GM19452 (cell line): ENCODE results near the gene MKKS.

Source experiments
- ATAC-seq: cut with Tn5 transposase; IDR thresholded peaks from one replicate; pipeline ENCODE4 v1.9.1; 2021; ENCODE audit not compliant: unreplicated experiment

Gene MKKS

GRCh38 chr20:10433623-10434466, at the start of gene MKKS:
Gene MKKS (minus strand): TSS chr20:10434222. CDS start chr20:10413514, 20,708 bp downstream.
- peak; percentile 53 for ATAC-seq

DNA sequence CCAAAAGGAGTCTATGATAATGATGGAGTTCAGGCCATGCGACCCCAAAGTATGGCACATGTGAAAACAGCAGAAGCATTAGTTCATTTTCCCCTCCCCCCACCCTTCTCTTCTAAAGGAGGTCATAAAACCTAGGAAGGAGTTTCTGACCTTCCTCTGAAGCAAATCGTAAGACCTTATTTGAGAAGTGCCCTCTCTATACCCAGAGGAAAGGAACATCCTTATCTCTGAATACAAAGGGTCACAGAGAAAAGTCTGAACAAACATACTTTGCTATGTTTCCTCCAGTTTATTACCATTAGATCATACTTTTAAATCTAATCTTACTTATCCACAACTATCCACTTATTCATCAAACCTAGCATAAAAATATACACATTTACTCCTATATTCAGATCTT, 49.7 kb upstream of the MKKS start:
- no peak for ATAC-seq

- ATAC-seq = no peak
Observed at GRCh38 chr20:10481676-10482075, 47.7 kb upstream of the MKKS start.

GRCh38 chr20:10478930-10479329, 44.9 kb upstream of the MKKS start:
- no peak for ATAC-seq

DNA sequence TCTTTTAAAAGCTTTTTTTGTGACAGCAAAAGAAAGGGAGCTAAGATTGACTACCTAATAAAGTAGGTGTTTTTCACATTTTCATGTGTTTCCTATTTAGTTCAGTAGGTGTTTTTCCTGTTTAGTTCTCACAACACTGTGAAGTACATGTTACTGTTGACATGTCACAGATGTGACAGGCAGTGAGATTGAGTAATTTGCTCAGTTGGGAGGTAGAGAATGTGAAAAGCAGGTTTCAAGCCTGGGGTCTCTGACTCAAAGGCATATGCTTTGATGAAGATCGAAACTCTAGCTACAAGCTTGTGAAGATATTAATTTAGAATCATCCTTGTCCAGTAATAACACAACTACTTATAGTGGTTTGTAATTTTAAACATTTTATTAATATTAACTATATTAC, 44.2 kb upstream of the MKKS start:
- ATAC-seq = peak; percentile 75

- peak; percentile 70 for ATAC-seq
Observed at GRCh38 chr20:10476319-10476724, 42.3 kb upstream of the MKKS start.

GRCh38 chr20:10475225-10475624, 41.2 kb upstream of the MKKS start:
- no peak for ATAC-seq

DNA sequence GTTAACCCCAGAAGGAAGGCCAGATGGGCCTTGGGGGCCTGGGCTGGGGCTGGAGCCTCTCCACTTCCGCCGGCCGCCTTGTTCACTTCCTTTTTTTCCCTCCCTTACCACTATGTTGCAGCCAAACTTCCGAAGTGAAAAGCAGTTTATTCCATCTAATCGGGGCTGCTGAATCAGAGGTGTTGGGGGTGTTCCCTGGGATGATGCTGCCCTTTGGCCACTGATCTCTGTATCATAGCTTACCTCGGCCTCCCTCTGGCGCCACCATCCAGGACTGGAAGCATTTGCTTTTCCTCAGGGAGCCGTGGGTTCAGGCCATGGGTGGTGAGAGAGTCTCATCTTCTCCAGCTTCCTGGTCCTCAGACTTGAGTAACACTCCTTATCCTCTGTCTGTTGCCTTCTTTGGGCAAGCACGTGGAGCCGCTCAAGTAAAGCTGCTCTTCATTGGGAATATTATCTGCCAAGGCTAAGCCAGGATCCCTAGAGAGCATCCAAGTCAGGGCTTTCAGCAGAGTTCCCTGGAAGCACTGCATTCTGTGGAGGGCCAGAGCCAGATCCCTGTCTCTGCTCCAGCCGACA, 40.7 kb upstream of the MKKS start:
- no peak for ATAC-seq

DNA sequence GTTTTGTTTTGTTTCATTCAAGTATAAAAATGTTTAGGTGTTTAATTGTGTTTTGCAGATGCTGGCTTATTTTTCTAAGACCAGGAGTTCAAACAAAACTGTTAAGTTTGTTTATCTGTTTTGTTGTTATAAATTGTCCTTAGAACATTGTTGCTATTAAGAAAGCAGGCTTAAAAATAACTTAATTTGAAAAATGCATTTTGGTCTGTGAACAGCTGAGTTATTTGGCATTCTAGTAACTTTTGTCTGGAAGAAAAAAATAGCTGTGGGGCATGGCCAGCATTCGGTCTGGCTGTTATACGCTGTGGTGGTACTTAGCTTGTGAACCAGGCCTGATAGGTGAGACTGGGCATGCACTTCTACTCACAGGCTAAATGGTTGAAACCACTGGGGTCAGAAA, 38.8 kb upstream of the MKKS start:
- ATAC-seq = no peak

GRCh38 chr20:10470276-10470675, 36.3 kb upstream of the MKKS start:
- ATAC-seq = no peak

GRCh38 chr20:10469599-10469998, 35.6 kb upstream of the MKKS start:
- ATAC-seq = no peak

GRCh38 chr20:10469056-10469455, 35.0 kb upstream of the MKKS start:
- ATAC-seq = no peak

- ATAC-seq = no peak
Observed at GRCh38 chr20:10468340-10468845, 34.4 kb upstream of the MKKS start.

DNA sequence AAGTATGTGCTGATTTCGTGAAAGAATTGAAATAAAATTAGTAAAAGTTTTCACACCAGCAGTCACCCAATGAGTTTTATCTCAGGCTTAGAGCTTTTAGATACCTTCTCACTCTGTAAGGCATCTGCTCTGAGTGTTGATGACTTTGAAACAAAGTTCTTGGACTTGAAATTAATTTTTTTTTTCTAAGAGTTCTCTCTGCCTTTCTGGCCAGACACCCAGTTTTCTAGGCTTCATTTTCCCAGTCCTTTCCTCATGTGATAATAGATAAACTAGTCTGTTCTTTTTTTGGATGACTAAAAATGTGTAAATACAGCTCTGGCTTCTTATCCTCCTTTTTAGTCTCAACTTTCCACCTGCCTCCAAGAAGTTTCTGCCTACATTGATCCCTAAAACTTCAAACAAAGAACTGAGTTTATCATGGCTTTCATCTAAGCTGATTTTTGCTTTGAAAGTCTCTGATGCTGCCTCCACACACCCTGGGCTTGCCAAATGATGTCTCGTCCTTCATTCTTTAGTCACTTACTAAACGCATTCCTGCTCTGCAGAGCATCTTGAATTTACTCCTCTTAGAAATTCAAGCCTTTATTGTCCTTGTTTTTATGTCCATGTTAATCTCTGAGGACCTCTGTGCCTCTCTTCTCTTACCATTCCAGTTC, 33.8 kb upstream of the MKKS start:
- no peak for ATAC-seq

DNA sequence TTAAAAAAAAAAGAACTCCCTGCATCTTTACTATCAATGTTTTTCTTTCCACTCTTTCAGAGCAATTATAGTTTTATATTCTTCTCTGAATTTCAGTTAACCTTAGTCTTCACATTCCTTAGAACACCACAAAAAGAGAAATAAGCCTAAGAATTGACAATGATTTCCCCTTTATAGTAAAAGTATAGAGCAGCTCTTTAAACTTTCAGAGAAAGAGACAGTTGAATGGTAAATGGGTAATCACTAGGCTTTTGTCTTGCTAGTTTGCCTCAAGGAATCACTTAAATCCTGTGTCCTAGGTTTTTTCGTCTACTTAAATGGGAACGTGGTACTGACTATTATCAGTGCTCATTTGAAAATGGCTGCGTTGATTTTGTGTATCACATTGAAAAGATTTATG, 32.8 kb upstream of the MKKS start:
- no peak for ATAC-seq

DNA sequence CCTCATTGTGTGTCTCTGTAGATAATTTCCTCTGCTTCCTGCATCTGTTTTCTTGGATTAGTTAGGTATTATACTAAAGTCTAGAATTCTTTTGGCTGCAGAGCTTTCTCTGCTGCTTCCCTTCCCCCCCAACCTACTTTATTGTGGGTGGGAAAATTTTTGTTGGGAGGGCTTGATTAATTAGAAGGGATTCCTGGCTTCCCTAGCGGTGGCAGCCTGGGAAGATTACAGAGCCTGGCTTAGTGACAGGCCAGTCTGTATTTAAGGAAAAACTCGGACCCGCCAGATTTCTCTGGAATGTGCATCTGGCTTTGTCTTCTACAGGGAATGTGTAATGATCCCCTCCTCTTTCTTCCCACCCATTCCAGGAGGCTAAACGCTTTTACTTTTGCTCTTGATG, 32.3 kb upstream of the MKKS start:
- no peak for ATAC-seq

- ATAC-seq = no peak
Observed at GRCh38 chr20:10465135-10465534, 31.1 kb upstream of the MKKS start.

- ATAC-seq = no peak
Observed at GRCh38 chr20:10463622-10464021, 29.6 kb upstream of the MKKS start.

DNA sequence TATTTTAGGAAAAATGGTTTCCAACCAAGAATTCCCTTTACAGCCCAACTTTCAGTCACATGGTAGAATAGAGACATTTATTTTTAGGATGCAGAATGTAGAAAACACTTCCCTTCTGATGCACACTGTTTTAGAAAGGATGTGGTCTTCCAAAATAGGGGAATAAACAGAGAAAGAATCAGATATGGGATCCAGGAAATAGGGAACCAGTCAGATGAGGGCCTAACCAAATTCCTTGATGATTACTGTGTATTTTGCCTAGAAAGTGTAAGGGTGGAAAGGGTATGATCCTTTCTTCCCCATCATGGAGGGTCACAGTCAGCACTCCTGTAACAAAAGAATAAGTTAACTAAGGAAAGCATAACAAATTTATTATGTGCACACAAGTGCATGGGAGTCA, 28.5 kb upstream of the MKKS start:
- no peak for ATAC-seq

GRCh38 chr20:10461495-10461894, 27.5 kb upstream of the MKKS start:
- ATAC-seq = no peak

GRCh38 chr20:10454151-10454750, 20.2 kb upstream of the MKKS start:
- no peak for ATAC-seq

GRCh38 chr20:10453241-10453640, 19.2 kb upstream of the MKKS start:
- ATAC-seq = peak; percentile 88
